GM23248 (cell line): Measurements from ENCODE around the gene TIGIT.

Experiments used
- EZH2 ChIP-seq: fragments of 200-600 bp; sonication (generic); IDR thresholded peaks from 2 replicates; pipeline ENCODE4 v1.6.1; 2018; ENCODE audit warnings: antibody characterized with exemption, mild to moderate bottlenecking; ENCODE audit not compliant: insufficient read depth, poor library complexity, severe bottlenecking
- EZH2phosphoT487 ChIP-seq: fragments of 200-600 bp; sonication (generic); IDR thresholded peaks from 2 replicates; pipeline ENCODE4 v1.6.1; 2018; ENCODE audit warnings: antibody characterized with exemption, moderate library complexity, mild to moderate bottlenecking, low read depth; ENCODE audit not compliant: insufficient read depth

GRCh38 chr3:114329823-114330222 is 36.0 kb downstream of the TIGIT start:
- TF ChIP-seq EZH2 (no peak), EZH2phosphoT487 (no peak)
